Measurements from ENCODE around the gene INSYN1. TPM values are rescaled to one million over a fixed set of nuclear protein-coding genes. Genes with fewer than 3 reads are reported as not detected.

Gene INSYN1
- total and polyA plus RNA-seq, 8 donors = 0.14 to 39.7 (median 7.5) TPM

- Histone ChIP-seq H3K36me3 (no peaks in the 10 kb centered on the region), H3K4me1 (peaks cover 10 to 35% (median 18%) of the 10 kb centered on the region in 4 donors), H3K9me3 (no peaks in the 10 kb centered on the region), H3K27ac (no peak overlapping the region), H3K4me3 (no peak overlapping the region), H3K27me3 (peaks cover 4 to 74% (median 29%) of the 10 kb centered on the region in 3 donors)
- 89 to 96% (median 95%) methylated on average over 5 of the region's 5 CpGs for WGBS, 5 donors
- no peak for TF ChIP-seq CTCF (IDR thresholded peaks at IDR 0.05)
- intact Hi-C loops (cut with DNase I; ENCODE audit: low total_unique reads) = no loop called here
- DNase-seq = no peak
These were observed 2.3 kb upstream of the INSYN1 start for GRCh38 chr15:73755481-73755880.

GRCh38 chr15:73754461-73754860 lies 1.3 kb upstream of the INSYN1 start:
- Histone ChIP-seq H3K9me3 (no peaks in the 10 kb centered on the region), H3K36me3 (no peaks in the 10 kb centered on the region), H3K4me3 (no peak overlapping the region), H3K27me3 (peaks cover 4 to 72% (median 29%) of the 10 kb centered on the region in 3 donors), H3K27ac (no peak overlapping the region), H3K4me1 (peaks cover 10 to 39% (median 18%) of the 10 kb centered on the region in 4 donors)
- DNase-seq = no peak
- TF ChIP-seq EP300 (IDR thresholded peaks at IDR 0.05) (no peak), CTCF (IDR thresholded peaks at IDR 0.05) (no peak), POLR2AphosphoS5 (IDR thresholded peaks at IDR 0.05) (no peak), POLR2A (IDR thresholded peaks at IDR 0.05) (no peak)
- intact Hi-C loops (cut with DNase I; ENCODE audit: low total_unique reads) = no loop called here
- 68 to 79% (median 70%) methylated on average over 8 of the region's 8 CpGs for WGBS, 5 donors

GRCh38 chr15:73752806-73753193 lies 351 bp downstream of the INSYN1 start:
- intact Hi-C loops (cut with DNase I; ENCODE audit: low total_unique reads) = no loop called here
- peak overlapping the region in 2 of 5 donors; percentile 34 to 74 for H3K27ac ChIP-seq
- peak in 1 of 2 donors; percentile 74 for DNase-seq
- peaks cover 10 to 30% (median 18%) of the 10 kb centered on the region in 4 donors for H3K4me1 ChIP-seq
- 0 to 2% (median 1%) methylated on average over 13 to 51 of the region's 56 CpGs for WGBS, 5 donors
- peak overlapping the region; percentile 55 to 64 (median 62) for H3K4me3 ChIP-seq
- no peaks in the 10 kb centered on the region for H3K9me3 ChIP-seq
- peaks cover 4 to 66% (median 29%) of the 10 kb centered on the region in 3 donors for H3K27me3 ChIP-seq
- no peaks in the 10 kb centered on the region for H3K36me3 ChIP-seq
- no peak for TF ChIP-seq EP300 (IDR thresholded peaks at IDR 0.05)
- no peak for TF ChIP-seq POLR2A (IDR thresholded peaks at IDR 0.05)
- TF ChIP-seq CTCF (IDR thresholded peaks at IDR 0.05) = no peak
- no peak for TF ChIP-seq POLR2AphosphoS5 (IDR thresholded peaks at IDR 0.05)

GRCh38 chr15:73751899-73752805 lies 999 bp downstream of the INSYN1 start:
- intact Hi-C loops (cut with DNase I; ENCODE audit: low total_unique reads) = no loop called here
- DNase-seq = peak in 1 of 2 donors; percentile 45
- Histone ChIP-seq H3K4me3 (peak overlapping the region; percentile 55 to 64 (median 62)), H3K27me3 (peaks cover 4 to 60% (median 29%) of the 10 kb centered on the region in 3 donors), H3K4me1 (peaks cover 10 to 29% (median 18%) of the 10 kb centered on the region in 4 donors), H3K36me3 (no peaks in the 10 kb centered on the region), H3K9me3 (no peaks in the 10 kb centered on the region), H3K27ac (peak overlapping the region in 2 of 5 donors; percentile 34 to 74)
- WGBS, 5 donors = 1 to 2% (median 1%) methylated on average over 32 to 79 of the region's 79 CpGs
- no peak for TF ChIP-seq POLR2AphosphoS5 (IDR thresholded peaks at IDR 0.05)
- TF ChIP-seq CTCF (IDR thresholded peaks at IDR 0.05) = no peak
- no peak for TF ChIP-seq EP300 (IDR thresholded peaks at IDR 0.05)
- TF ChIP-seq POLR2A (IDR thresholded peaks at IDR 0.05) = no peak

All from stomach (tissue), 9 donors.